Endometrial microvascular endothelial cells (primary cell): ENCODE results near the gene ADM2. TPM values are rescaled to one million over a fixed set of nuclear protein-coding genes. Genes with fewer than 3 reads are reported as not detected.
"Not testable (repeated sequence)": the region's sequence is repeated elsewhere in the genome, so short reads cannot be mapped to it uniquely, and the experiment has no call there.

ENCODE experiments used
- in situ Hi-C: cut with HindIII; loops from 2 replicates; pipeline ENCODE4 v1.10.0; 2017; ENCODE audit warnings: low sequenced_read_pairs, low pct_unique_long_range_greater_than_20kb; ENCODE audit errors: inconsistent ontology term
- total RNA-seq: library from RNA; depleted of rRNA; stranded (reverse); fragments of >200 nt; gene quantifications from one replicate; pipeline ENCODE4 v1.2.3, GENCODE V29; 2015; ENCODE audit errors: inconsistent ontology term

ADM2 gene
- total RNA-seq, 1 donor from 2014 or later: under 0.01 TPM

DNA sequence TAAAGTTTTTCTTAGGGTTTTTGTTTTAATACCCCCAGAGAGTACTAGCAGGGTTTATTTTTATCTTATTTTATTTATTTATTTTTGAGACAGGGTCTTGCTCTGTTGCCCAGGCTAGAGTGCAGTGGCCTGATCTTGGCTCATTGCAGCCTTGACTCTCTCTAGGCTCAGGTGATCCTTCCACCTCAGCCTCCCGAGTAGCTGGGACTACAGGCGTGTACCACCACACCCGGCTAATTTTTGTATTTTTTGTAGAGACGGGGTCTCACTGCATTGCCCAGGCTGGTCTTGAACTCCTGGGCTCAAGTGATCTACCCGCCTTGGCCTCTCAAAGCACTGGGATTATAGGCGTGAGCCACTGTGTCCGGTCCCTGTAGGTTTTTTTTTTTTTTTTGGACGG lies 38.8 kb downstream of the ADM2 start:
- in situ Hi-C loops: not testable (repeated sequence)

DNA sequence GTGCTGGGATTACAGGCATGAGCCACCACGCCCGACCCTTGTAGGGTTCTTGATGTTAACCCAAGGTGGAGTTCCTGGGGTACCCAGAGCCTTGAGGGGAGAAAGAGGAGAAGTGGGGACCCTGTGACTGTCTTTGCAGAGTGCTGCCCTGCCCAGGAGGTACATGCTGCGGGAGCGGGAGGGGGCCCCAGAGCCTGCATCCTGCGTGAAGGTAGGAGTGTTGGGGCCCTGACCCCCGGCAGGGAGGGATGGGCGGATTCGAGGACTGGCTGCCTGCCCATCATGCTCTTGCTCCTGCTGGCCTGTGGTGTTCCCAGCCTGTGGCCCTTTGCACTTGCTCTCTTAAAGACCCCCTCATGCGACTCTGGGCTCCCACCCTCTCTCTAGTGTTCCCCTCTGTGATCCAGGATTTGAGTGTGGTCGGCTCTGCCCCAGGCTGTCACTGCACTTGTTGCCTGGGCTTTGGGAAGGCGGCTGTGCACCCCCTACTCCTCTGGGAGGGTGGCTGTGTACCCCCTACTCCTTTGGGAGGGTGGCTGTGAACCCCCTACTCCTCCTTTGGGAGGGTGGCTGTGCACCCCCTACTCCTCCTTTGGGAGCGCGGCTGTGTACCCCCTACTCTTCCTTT lies 39.6 kb downstream of the ADM2 start:
- in situ Hi-C loops: no loop called here

DNA sequence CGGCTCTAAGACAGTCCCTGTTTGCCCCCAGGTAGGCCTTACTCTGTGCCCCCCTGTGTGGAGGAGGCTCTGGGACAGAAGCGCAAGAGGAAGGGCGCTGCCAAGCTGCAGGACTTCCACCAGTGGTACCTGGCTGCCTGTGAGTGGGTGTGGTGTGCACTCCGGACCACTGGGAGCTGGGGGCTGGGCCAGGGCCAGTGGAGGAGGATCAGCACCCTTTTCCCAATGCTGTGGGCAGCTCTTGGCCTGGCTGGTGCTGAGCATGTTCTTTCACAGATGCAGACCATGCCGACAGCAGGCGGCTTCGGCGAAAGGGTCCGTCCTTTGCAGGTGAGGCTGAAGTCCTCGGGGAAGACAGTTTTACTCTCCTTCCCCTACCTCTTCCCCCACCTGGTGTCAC lies 40.4 kb downstream of the ADM2 start:
- in situ Hi-C loops: no loop called here

DNA sequence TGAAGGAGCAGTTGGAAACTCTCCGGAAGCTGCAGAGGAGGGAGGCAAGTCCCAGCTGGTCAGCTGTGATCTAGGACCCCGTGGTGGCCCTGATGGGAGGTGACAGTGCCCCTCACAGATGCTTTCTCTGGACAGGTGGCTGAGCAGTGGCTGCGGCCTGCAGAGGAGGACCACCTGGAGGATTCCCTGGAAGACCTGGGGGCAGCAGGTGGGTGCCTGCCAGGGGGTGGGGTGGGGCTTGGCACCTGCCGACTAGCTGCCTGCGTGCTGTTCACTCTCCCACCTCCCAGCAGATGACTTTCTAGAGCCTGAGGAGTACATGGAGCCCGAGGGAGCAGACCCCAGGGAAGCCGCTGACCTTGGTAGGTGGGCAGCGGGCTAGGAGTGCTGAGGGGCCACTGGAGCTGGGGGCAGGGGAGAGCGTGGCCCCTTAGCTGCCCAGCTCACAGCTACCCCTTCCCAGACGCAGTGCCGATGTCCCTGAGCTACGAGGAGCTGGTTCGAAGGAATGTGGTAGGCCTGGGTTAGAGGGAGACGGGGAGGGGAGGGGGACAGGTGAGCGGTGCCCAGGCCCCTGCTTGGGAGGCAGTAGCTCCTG lies 41.0 kb downstream of the ADM2 start:
- in situ Hi-C loops: no loop called here

DNA sequence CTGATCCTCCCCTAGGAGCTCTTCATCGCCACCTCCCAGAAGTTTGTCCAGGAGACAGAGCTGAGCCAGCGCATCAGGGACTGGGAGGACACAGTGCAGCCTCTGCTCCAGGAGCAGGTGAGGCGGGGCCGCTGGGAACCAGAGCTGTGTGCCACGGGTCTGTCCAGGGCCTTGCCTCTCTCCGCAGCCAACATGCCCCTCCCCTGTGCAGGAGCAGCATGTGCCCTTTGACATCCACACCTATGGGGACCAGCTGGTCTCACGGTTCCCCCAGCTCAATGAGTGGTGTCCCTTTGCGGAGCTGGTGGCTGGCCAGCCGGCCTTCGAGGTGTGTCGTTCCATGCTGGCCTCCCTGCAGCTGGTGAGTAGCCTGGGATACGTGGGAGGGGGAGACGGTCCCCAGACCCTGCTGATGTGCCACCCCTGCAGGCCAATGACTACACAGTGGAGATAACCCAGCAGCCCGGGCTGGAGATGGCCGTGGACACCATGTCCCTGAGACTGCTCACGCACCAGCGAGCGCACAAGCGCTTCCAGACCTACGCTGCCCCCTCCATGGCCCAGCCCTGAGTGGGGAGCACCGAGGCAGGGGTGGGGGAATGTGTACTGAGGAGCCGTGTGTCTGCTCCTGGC lies 41.6 kb downstream of the ADM2 start:
- in situ Hi-C loops: no loop called here

DNA sequence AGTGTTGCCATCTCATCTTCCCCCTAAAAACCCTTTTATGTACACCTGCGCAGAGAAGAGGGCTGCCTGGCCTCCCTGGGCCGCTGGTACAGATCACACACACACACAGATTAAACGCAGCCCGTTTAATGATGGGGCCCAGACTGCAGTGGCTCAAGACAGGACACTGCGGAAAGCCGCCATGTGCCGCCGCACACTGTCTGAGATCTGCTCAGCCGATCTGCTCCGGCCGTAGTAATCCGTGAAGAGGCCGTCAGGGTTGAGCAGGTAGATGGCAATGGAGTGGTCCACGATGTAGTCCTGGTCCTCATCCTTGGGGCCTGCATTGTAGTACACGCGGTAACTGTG lies 42.1 kb downstream of the ADM2 start:
- in situ Hi-C loops: no loop called here

DNA sequence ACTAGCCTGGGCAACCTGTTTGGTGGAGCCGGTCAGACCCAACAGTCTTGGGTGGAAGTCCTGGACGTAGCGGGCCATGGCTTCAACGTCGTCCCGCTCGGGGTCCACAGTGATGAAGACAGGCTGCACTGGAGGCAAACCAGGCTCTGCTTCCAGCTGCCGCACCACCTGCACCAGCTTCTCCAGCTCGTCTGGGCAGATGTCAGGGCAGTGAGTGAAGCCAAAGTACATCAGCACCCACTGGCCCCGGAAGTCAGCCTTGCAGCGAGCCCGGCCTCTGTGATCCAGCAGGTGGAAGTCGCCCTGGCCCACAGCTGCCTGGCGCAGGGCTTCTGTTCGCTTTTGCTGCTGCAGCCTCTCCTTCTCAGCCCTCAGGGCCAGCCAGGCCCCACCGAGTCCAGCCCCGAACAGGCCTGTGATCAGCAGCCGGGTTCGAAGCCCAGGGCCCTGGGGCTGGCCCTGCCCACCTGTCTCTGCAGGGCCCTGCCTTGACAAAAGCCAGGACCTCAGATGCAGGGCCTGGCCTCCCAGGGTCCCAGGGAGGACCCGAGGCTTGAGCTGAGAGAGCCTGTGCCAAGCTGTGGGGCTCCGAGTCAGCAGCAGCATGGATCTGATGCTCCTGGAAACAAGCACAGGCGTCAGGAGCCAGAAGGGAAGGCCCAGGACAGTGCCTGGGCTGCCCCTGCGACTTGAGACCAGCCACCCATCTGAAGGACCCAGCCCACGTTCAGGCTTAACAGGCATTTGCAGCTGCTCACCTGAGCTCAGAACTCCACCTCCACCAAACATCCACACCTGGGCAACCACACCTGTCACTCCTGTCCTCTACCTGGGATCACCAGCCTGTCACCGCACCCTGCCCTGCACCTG lies 42.7 kb downstream of the ADM2 start:
- in situ Hi-C loops: no loop called here

DNA sequence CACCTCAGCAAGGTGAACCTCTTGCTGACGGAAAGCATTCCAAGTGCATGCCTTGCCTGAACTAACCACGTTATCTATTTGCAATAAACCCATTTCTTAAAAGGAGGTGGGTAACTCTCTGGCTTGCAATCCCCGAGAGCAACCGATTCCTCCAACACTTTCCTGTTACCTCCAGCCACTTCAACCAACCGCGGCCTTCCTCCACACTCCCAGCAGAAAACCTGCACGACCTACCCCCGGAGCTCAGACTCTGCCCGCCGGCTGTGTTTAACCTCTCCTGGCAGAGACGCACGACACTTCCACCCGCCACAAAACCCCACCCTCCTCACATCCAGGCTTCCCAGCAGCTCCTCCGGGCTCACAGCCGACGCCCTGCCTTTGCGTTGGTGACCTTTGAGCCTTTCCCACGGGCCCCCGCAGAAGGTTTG lies 43.3 kb downstream of the ADM2 start:
- in situ Hi-C loops: no loop called here

DNA sequence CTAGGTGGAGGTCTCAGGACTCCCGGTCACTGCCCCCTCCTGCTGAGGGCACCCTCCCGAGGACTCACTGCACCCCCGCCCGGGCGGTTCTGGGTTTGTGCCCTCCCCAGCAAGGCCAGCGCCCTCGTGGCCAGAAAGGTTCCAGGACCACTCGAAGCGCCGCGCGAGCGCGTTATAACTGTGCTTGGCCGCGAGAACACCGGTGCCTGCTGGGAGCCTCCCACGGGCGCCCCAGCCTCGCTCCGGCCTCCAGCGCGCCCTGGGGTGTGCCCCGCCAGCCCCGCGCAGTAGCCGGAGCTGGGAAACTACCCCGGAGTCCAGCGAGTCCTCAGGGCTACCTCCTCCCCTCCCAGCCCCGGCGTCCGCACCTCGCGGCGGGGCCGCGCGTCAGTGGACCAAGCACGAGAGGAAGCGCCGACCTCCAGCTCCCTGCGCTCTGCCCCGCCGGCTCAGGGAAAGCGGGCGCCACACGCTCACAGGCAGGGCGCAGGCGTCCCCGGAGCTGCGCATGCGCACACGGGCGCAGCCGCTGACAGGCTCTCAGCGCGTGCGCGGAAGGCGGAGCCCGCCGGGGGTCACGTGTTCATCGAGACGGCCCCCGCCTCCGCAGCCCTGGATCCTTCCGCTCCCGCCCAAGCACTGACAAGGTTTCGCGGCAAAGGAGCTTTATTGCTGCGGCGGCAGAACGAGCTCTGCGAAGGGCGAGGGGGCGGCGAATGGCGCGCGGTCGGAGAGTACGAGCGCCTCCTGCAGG lies 43.9 kb downstream of the ADM2 start, which contains the start of gene SCO2:
Gene SCO2 (minus strand): TSS at position 495 of the 754 bp plus-strand sequence. CDS start 1,187 bp downstream, outside the sequence.
- in situ Hi-C loops: no loop called here

DNA sequence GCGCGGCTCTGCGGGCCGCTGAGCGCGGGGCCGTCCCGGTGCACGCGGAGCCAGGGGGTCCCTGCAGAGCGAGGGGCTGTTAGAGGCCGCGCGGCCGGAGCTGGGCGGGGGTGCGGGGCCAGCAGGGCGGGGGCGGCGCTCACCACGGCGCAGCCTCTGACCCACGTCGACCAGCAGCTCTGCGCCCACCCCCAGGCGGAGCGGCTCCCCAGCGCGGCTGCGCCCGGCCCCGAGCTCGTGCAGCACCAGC lies 44.4 kb downstream of the ADM2 start:
- in situ Hi-C loops: no loop called here

DNA sequence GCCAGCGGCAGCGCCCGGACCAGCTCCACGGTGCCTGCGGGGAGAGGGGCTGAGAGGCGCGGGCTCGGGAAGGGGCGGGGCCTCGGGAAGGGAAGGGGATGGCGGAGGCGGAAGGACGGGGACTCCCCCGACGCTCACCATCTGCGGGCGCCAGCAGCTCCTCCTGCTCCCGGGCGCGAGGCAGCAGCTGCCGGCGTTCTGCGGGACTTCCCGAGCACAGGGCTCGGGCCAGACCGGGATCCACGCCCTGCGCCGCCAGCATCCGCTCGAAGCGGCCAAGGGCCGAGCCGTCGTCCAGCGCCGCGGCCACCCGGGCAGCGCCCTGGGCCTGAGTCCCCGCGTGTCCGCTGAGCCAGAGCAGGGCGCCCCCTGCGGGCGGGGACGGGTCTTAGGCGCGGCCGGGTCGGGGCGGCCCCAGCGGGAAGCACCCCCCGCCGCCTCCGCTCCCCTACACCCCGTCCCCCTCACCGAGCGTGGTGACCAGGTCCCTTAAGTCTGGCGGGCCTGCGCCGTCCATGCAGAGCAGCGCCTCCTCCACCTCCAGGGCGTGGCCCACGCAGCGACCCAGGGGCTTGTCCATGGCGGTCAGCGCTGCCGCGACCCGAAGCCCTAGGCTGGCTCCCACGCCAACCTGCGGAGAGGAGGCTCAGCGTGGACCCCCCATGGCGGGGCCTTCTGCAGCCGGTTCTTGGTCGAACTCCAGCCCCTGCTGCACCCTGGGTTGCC lies 44.9 kb downstream of the ADM2 start:
- in situ Hi-C loops: no loop called here

DNA sequence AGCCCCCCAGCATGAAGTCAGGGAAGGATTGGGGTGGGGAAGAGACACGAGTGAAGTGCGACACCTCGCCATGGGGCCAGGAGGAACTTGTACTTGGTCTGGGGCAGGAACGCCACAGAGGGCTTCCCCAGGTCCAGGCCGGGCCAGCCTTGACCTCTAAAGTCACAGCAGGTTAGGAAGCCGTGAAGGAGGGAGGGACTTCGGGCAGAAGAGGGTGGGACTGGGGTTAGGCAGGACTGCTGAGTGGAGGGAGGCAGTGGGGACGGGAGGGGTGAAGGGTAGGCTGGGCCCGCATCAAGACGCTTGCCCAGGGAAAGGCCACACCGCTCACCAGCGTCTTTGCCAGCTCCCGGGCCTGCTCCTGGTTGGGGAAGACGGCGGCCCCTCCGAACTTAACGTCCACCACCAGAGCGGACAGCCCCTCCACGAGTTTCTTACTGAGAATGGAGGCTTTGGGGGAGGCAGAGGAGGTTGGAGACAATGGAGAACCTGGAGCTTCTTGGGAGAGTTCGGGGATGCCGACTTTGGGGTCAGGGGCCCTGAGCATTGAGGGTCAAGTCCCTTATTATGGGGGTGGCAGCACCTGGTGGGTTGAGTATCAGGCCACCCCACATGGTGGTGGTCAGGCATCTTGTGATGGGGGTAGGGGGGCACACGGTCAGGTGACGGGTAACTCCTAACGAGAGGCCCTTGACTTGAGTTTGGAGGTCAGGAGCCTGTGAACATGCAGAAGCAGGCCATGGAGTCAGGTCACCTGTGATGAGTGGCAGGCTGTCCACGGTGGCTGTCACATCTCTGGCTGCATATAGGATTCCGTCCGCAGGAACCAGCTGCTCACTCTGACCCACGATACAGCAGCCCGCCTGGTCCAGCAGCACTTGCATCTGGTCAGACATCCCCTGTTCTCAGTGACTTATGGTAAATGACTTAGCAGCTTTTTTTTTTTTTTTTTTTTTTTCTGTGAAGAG lies 45.8 kb downstream of the ADM2 start:
- in situ Hi-C loops: no loop called here

DNA sequence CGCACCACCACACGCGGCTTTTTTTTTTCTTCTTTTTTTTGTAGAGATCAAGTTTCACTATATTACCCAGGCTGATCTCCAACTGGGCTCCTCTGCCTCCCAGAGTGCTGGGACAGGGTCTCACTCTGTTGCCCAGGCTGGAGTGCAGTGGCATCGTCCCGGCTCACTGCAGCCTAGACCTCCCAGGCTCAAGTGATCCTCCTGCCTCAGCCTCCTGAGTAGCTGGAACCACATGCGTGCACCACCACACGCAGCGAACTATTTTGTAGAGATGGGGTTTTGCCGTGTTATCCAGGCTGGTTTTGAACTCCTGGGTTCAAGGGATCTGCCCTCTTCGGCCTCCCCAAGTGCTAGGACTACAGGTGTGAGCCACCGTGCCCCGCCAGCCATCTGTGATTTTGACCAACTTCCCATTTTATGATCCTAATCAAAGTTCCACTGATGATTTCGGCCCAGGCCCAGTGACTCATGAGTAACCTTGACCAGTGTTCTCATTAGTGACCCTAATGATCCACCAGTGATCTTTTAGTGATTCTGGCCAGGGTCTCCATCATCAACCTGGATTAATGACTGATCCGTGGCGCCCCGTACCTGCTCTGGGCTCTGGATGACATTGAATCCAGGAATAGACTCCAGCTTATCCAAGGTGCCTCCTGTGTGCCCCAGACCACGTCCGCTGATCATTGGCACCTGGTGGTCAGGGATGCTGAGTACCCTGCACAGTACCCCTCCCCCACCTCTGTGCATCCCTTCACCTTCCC lies 46.8 kb downstream of the ADM2 start:
- in situ Hi-C loops: no loop called here

DNA sequence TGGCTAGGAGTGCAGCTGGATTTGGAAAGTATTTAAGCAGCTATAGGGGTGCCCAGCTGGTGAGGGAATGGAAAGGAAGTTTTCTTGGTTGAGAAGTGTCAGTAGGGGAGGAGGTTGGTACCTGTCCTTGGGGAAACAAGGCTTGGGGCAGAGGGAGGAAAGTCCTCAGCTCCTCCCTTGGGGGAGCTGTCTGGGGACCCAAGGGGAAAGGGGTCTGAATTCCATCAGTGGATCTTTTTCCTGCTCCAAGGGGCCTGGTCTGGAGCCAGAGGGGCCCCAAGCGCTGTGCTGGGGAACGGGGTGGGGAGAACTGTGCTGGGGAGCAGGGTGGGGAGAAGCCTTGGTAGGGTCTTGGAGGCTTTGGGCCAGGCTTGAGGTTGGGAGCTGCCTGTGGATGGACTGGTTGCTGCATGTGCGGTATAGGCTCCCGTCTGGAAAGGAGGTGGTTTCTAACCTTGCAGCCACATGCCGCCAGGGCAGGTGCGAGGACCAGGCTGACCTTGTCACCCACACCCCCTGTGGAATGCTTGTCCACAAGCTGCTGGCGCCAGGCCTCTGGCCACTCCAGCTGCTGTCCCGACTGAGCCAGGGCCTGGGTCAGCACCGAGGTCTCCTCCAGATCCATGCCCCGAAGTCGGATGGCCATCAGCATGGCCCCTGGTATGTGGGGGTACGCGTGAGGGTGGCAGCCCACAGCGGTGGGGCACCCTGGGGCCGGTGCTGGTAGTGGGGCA lies 47.5 kb downstream of the ADM2 start:
- in situ Hi-C loops: no loop called here

DNA sequence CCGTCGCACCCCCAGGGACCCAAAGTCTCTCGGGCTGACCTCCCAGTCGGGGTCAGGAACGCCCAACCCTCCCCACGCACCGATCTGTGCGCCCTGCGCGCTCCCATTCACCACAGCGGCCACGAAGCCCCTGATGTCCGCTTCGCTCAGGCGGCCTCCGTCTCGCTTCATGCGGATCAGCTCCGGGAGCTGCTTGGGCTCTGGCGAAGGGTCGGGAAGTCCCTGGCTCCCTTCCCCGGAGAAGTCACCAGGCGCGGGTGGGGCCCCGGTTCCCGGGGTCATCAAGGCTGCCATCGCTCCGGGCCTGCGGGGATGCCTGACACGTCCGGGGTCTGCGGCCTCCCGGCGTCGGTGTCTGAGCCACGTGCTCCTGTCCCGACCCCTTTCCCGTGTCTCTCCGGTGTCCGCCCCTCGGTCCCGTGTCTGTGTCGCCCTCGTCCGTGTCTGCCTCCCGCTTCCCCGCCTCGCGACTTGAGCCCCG lies 48.1 kb downstream of the ADM2 start:
- in situ Hi-C loops: no loop called here

DNA sequence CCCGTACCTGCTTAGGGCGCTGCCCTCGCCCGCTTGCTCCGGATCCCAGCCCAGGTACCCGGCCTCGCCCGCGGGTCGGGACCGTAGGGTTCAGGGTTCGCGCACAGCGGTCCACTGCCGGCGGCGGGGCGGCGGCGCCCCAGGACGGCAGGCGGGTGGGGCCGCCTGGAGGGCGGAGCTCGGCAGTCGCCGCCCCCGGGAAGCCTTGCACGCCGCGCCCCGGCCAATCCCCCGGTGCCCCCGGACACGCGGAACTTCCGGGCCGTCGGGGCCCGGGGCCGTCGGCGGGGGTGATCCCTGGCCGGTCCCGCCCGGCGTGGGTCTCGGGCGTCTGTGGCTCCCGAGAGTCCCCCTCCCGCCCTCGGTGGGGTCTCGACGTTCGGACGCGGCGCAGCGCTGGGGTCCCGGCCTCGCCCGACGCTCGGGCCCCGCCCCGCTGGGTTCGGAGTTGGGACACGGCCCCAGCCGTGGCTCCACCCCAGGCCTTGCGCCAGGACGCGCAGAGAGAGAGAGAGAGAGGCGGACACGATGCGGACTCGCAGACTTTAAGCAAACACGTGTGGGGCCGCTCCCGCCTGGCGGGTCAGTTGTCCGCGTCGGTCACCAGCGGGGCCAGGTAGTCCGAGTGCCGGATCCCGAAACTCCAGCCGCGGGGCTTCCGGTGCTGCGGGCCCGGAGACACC lies 48.7 kb downstream of the ADM2 start, which contains the start of gene TYMP:
Gene TYMP (minus strand): TSS at position 116 of the 683 bp plus-strand sequence. CDS start 303 bp downstream, outside the sequence.
- in situ Hi-C loops: no loop called here
